ENCODE measurements around the gene CDH24. TPM values are rescaled to one million over a fixed set of nuclear protein-coding genes. Genes with fewer than 3 reads are reported as not detected.
A peak's percentile ranks its signal among the peaks of the same experiment; 100 is the strongest.

The CDH24 gene
- total RNA-seq, 1 donor from 2014 or later, result 3.7 TPM

DNA sequence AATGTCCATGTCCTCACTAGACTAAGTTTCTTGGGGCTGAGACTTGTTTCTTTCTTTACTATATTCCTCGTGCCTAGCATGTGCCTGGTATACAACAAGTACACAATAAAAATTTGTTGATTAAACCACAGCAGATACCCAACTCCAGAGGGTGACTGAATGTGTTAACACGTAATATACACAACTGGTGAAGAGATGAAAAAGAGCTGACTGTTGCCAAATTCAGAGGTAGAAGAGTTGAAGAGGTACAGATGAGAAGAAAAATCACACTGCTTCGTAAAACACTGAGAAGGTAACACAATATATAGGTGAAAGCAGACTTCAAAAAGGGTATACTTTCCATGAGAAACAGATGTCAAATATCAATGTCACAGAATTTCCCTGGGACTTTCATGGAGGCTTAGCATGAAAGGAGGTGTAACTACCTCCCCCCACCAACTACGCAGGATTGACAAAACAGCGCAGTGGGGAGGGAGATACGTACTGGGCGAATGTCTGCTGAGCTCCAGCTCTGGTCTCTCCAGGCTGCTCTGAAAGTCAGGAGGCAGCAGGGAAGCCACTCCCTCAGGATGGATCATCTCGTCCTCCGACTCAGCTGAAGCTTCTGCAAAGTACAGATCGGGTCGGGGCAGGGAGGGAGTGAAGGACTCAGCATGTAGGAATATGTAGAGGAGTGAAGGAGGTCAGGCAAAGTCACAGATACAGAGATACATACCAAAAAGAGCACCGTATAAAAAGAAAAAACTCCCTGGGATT is 32.4 kb upstream of the CDH24 start:
- no peak for DNase-seq (ENCODE audit: low spot score)

DNA sequence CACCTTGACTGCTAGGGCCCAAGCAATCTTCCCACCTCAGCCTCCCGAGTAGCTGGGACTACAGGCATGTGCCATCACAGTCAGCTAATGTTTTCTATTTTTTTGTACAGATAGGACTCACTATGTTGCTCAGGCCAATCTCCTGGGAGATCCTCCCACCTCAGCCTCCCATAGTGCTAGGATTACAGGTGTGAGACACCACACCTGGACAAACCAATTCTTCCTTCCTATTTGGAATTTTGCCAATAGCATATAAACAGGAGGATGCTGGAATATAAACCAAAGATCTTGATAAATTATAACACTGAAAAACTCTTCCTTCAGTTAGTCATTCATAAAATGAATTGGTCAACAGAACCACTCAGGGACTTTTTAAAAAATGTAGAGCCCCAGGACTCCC is 29.2 kb upstream of the CDH24 start:
- DNase-seq (ENCODE audit: low spot score), result no peak

DNA sequence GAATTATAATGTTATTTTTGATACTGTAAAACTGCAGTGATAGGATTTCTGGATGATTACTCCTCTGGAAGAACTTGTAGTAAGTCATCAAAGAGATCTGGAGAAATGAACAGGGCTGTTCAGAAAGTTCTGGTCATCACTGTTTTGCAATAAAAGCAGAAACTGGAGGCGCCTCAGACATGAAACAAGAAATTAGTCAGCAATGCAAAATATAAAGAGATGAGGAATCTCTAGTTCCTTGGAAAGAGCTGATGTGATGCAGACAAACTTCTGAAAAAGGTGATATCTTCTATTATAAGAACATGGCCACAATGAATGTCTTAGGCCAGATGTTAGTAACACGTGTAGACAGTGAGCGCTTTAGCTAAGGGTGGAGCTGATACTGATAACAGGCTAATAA is 28.1 kb upstream of the CDH24 start:
- no peak for DNase-seq (ENCODE audit: low spot score)

DNA sequence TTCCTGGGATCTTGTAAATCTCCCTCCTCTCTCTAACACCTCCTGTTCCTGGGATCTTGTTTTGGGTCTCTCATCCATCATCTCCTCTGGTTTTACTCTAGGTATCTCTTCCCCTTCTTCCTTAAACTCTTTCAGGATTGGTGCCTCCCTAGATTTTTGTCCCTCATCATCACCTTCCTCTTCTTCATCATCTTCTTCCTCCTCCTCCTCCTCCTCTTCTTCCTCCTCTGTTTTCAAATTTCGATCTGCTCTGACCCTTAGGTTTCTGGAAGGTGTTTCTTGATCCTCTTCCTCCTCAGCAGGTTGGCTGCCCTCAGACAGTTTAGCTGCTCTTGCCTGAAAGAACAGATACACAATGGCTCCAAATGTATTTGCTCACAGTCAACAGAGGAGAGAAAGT is 23.2 kb upstream of the CDH24 start:
- DNase-seq (ENCODE audit: low spot score), result no peak

DNA sequence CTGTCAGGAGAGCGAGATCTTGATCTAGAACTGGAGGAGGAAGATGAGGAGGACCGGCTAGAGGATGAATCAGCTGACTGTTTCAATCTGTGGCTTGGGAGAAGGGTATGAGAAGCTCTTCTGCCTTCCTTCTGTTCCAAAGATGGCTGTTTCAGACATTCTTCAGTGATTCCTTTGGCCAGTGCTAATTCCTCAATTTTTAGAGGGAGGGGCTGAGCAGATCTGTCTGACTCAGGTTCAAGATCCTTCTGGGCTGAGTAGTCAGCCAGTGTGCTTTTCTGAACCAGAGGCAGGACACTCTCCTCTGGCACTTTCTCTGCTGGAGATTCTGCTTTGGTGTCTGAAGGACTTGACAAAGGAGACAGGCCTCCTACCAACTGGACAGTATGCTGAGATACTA is 22.4 kb upstream of the CDH24 start:
- DNase-seq (ENCODE audit: low spot score), result no peak

DNA sequence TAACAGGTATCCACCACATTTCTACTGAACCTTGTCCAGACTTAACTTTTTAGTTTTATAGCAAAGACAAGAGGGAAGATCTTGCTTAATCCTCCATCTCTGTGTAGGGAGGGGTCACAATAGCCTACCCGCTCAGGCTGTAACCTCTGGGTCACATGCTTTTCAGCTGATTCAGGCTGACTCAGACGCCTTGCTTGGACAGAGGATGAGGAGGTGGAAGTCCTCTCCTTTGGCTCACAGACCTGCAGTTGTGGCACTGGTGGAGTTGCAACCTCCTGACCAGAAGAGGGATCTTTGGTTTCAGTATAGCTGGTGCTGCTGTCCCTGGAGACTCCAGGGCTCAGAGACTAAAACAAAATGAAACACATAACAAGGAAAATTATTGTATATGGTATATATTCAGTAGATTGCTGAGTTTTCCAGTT is 21.4 kb upstream of the CDH24 start:
- DNase-seq (ENCODE audit: low spot score), result peak; percentile 67

DNA sequence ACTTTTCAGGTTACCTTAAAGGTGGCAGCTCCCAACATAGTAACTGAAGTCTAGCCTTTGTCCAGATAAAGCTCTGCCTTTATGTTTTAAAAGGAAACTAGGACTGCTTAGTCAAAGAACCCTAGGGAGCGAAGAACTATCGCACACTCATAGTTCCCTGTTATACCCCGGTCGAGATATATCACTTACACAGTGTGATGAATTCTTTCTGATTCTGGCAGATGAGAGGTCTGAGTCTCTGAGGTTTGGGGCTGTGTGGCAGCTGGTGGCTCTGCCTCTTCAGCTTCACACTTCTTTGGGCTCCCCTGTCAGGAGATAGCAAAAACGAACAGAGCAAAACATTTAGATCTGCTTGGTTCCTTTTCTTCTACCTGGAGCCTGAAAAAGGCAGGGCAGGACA is 20.6 kb upstream of the CDH24 start:
- no peak for DNase-seq (ENCODE audit: low spot score)

DNA sequence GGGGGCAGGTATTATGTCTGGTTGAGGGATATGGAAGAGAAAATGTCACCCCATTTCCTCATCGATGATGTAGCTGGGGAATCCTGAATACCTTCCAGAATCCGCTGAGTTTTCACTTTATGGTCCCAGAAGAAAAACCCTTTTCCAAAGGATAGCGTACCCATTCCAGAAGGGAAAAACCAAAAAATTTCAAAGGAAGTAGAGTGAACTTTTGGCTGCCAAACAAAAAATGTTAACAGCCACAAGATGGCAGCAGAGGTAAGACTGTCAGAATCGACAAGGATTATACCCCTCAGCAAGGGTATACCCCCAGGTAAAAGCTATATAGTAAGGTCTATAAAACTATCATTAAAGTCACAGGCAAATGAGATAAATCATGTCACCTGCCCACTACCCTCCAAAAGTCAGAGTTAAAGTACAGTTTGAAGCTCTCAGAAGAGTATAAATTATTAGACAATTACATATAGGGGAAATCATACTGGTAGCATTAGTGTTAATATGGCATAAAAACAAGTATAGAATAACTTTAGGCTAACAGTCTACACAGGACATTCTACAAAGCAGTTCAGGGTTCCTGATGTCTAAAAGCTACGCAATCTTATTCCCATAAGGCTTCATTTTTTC is 19.6 kb upstream of the CDH24 start:
- no peak for DNase-seq (ENCODE audit: low spot score)

DNA sequence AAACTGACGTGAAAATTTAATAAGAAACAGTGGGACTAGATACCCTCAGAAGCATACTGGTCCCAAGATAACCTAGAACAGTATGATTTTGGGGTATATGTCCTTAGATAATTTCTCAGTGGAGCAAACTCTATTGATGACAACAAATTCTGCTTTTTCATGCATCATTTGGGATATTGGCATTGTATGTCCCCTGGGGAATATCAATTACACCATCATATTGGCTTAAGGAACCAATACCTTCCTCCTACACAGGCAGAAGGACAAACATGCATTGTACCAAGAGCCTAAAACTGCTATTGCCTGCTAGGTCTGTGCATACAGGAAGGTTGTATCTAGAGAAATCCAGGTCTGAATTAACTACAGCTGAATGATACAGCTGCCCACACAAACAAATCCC is 17.6 kb upstream of the CDH24 start:
- DNase-seq (ENCODE audit: low spot score), result no peak

DNA sequence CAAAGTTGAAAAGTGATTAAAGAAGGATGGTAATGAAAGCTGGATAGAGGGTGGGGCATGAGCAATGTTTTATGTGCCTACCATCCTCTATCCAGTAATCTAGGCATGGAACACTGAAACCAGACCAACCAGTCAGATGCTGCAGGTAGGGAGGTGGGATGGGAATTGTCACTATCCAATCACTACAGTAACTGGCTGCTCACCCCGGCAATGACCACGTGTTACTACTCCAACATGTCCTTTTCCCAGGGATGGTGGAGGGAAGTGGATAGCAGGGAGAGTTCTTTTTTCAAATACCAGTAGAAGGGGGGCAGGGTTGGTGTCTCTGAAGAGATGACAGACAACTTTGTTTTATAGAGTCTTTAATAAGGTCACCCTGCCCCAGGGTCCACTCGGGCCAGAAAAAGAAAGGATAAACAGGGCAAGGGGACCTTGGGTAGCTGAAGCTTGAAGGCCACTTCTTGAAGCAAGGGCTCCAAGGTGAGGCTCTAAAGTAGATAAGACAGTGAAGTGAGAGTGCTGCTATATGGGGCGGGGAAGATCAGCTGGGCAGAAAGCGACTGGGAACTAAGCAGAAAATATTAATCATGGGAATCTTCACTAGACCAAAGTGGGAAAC is 14.7 kb upstream of the CDH24 start:
- DNase-seq (ENCODE audit: low spot score), result no peak

DNA sequence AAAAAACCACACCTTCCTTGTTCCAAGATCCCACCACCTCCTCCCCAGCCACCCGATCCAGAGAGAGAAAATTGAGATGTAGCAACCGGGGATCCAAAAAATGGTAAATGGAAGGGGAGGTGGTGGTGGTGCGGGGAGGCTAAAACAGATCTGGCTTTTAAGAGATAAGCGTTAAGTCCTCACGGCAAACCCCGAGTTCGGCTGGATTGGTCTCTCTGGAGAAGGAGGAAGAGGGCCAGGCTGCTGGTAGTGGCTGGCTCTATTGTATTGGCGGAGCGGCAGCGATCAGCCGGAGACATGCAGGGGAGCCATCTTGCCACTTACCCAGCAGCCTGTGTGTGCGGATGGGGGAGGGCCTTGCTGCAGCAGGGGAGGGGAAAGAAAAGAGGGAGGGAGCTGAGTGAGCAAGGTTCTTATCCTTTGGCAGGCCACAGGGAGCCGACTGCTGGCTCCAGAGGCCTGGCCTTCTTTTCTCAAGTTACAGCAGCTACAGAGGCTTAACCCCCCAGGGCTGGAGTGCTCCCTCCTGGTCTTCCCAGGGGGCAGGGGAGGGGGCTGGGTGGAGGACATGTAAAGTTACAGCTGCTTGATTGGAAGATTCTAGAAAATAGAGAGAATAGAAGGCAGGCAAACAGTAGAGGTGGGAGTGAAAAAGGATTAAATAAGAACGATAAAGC is 14.1 kb upstream of the CDH24 start:
- peak; percentile 88 for DNase-seq (ENCODE audit: low spot score)

DNA sequence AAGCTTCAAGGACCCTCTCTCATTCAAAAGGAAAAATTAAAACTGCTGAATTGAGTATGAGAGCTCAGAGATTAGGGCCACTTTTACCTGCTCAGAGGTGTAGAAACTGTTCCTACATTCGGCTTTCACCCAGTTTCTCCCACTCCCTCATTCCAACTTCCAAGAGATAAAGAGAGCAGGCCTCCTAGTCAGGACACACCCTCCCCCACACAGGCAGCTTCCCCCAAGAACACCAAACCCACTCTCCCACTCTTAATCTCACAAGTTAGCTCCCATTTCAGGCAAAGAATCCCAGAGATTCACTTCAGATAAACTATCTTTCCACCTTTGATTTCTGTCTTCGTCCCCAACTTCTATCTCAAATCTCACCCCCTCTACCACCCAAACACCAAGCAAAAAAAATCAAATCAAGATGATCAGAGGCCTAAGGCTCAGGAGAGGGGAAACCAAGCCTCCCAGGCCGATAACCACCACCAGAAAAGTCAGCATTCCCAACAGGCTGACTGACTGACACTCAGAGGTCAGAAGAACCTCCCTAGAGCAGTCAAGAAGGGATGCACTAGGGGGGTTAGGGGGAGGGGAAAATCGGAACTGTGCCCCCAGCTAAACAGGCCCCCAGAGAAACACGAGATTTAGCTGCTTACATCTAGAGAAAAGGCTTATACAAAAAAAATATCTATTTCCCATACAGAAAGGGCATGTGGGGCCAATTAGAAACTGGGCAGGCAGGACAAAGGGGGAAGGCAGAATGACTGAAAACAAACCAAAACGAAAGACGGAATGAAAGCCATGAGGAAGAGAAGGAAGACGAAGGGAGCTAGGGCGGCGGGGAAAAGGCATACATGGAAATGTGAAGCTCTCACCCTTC is 13.2 kb upstream of the CDH24 start:
- DNase-seq (ENCODE audit: low spot score), result no peak

DNA sequence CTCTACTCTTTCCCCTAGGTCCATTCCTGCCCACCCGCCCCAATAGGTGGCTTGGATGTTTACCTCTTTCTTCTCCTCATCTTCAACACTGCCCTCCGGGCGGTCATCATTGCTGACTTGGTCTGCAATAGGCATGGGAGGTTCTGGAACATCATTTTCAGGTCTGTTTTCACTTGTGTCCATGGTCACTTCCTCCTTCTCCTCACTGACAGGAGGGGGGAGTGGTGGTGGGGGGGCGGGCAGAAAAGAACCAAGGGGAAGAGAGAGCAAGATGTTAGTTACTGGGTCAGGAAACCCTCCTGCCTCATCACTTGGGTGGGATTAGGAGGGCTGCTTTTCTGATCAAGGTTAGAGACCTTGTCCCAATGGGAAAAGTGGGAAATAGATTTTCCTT is 12.1 kb upstream of the CDH24 start:
- no peak for DNase-seq (ENCODE audit: low spot score)

DNA sequence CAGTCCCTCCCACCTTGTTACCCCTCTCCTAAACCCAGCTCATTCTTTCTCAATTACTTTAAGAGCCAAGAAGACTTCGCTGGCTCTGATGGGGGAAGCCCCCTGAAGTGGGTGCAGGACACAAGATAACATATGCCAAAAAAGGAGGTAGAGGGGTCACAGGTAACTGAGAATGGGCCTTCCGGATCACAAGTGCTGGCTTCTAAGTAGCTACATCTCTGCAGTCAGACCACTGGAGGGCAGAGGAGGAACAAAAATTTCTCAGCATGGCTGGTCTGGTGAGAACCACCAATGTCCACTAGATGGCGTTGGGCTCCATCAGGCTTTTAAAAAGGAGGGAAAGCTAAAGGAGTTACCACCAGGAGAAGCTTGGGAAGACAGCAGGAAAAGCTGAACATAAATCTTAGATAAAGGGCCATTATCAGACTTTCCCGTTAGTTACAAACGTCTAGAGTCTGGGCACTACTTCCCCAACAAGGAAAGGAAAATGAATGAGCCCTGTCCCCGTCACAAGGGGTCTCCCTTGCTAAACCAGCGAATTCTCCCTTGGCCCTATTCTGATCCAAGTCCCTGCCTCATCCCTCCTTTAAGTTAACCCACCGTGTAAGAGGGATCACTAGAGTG is 11.6 kb upstream of the CDH24 start:
- DNase-seq (ENCODE audit: low spot score), result peak; percentile 87

DNA sequence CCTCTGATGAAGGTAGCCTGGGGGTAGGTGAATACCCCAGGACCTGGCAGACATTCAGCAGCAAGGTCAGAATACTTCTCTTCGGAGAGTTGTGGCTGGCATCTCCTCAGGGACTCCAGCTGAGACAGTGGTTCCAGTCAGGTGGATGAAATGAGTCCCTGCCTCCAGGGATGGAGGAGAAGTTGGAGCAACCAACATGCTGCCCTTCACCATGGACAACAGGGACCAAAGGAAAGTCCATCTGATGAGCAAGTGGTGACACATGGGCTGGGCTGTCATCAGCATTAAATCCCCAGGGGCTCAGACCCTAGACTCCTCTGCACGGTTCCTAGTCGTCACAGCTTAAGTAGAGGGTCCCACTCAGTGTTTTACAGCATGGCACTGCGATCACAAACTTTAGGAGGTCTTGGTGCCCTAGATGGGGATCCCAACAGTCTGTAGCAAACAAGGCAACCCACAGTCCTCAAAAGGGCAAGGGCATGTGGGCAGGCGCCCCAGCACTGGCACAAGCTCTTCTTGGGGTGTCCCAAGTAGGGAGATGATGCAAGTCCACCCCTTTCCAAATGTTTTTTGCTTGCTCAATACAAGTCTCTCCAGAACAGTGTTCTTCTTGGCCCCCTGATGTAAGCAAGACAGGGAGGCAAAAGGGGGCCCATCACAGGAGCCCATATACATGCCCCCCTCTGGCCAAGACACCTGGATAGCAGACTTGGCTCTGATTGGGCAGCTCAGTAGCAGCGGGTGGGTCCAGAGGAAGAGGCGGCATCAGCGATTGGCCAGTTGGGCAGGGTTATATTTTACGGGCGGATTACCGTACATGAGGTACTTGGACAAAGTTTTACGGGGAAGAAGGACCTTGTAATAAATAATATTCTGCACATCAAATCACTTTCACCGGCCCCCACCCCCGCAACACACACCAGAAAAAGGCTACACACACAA is 10.8 kb upstream of the CDH24 start:
- DNase-seq (ENCODE audit: low spot score), result no peak

DNA sequence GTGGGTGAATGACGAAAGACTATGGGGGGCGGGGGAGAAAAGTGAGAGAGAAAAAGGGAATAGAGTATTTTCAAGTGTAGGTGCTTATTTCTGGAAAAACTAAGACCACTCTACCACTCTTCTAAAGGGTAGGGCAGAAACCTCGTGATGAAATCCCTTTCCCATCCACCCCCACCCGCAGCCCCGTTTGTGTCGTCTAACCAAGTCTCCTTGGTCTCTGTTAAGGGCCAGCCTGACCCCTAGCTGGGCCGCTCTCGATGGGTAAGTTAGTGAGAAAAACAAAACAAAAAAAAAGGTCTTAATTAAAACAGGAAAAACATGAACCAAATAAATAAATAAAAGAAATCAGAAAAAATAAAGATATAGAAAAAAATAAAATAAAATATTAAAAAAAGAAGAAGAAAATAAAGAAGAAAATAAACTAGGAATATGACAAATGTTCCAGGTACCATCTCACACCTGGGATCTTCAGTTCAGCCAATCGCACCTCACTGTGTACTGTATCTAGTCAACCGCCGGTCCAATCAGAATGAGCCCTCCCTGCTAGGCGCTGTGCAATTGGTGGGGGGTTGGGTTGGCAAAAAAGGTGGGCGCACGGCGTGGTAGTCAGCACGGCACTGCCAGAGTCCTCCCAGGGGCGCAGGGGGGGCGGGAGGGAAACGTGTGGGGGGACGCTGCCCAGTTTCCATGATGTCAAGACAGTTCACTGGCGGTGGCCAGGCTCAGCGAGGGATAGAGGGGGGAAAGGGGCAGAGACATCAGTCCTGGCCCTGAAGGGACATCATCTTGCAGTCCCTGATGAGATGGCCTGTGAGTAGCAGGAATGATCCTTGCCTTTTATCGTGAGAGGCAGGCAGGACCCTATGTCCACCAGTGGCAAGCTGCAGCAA is 9.8 kb upstream of the CDH24 start:
- no peak for DNase-seq (ENCODE audit: low spot score)

DNA sequence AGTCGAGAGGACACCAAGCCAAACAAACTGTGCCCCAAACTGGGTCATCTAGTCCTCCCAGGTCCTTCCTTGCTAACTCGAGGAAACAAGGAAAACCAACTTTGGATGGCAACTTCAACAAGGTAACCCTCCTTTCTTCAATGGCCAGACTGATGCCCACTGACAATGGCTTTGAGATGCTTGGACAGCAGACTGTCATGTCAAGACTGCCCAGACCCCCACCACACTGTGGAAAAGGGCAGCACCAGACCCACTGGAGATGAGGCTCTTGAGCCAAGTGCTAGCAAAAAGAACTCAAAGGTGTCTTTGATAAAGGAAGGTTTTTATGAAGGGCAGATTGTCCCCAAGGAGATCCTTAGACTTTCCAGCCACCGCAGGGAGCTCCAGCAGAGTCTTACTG is 9.0 kb upstream of the CDH24 start:
- DNase-seq (ENCODE audit: low spot score), result no peak

DNA sequence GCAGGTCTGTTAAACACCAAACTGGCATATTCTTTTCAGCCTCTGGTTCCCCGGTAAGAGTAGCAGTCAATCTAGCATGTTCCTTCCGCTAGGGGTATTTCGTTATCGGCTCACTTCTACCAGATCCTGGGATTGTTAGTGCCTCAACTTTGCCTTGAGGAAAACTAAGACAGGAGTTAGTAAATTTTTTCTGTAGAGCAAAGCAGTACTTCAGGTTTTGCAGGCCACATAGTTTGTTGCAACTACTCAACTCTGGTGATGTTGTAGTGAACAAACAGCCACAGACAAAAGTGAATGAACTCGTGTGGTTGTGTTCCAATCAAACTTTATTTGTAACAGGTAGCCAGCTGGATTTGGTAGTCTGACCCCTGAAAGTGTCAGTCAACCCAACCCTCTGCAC is 6.3 kb upstream of the CDH24 start:
- DNase-seq (ENCODE audit: low spot score), result no peak

DNA sequence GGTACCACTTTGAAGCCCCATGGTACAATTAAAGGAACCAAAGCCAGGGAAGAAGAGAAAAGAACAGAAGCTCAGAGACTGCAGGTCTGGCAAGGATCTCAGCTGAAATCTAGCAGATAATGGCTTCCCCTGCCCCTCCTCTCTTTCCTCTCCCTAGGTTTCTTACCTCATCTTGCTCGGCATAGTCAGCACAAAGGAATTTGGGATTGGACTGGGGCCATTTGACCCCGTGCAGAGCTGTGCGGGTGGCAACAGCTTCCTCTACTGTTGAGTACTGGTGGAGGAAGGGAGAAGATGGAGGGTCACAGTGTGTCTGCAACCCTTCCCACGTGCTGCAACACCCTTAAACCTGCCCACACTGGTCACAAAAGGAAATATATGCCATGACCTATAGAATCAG is 4.7 kb upstream of the CDH24 start:
- peak; percentile 79 for DNase-seq (ENCODE audit: low spot score)

All from ureter (tissue), 1 donor.